ENCODE results near the gene SCAP. TPM values are rescaled to one million over a fixed set of nuclear protein-coding genes. Genes with fewer than 3 reads are reported as not detected.

The SCAP gene
- total and polyA plus RNA-seq, 2 of the 4 experiments (the other 2 are of a cell fraction): 25.3 to 34.6 TPM

GRCh38 chr3:47475029-47475569 lies 642 bp downstream of the SCAP start (continued):
- TF ChIP-seq RFX5 (IDR thresholded peaks at IDR 0.05; ENCODE audit: low read depth, low read length): no peak
- no peak for TF ChIP-seq POLR2A (IDR thresholded peaks at IDR 0.05; ENCODE audit: low read depth, low read length)

- Histone ChIP-seq H2BK120ac (ENCODE audit: low read depth, low read length) (no peak overlapping the region), H2BK5ac (ENCODE audit: low read depth, low read length, poor library complexity, severe bottlenecking) (no peak overlapping the region), H4K91ac (ENCODE audit: insufficient read depth, low read depth, low read length) (no peak overlapping the region), H4K5ac (ENCODE audit: low read depth, low read length) (no peak overlapping the region), H3K4me1 (ENCODE audit: control insufficient read depth, insufficient read depth, low read length) (peaks cover 2% of the 10 kb centered on the region; the same call in 1 of the 2 replicates), H2BK20ac (ENCODE audit: low read depth, low read length) (no peak overlapping the region), H3K18ac (ENCODE audit: low read depth, low read length) (no peak overlapping the region), H3K9ac (ENCODE audit: low read depth, low read length) (no peak overlapping the region), H3K9me1 (ENCODE audit: insufficient read depth, low read length) (peaks cover 3% of the 10 kb centered on the region; the same call in 1 of the 2 replicates), H3K23ac (ENCODE audit: low read depth, low read length) (peak overlapping the region; percentile 3; the same call in 1 of the 2 replicates), H3K14ac (replicated peaks; ENCODE audit: low read depth, low read length) (no peak overlapping the region), H3K27ac (ENCODE audit: insufficient read depth, low read length) (no peak overlapping the region), H3K4me3 (ENCODE audit: insufficient read depth, low read depth, low read length) (no peak overlapping the region), H4K8ac (ENCODE audit: low read depth in 2 of 2, low read length in 2 of 2) (no peak overlapping the region), H3K4me2 (ENCODE audit: low read depth, low read length) (no peak overlapping the region), H2AK5ac (ENCODE audit: low read depth, low read length) (no peak overlapping the region), H3K56ac (ENCODE audit: extremely low read depth, insufficient read depth, low read length) (no peak overlapping the region), H3K79me1 (ENCODE audit: low read depth in 1 of 2, low read length in 2 of 2) (peaks cover 11 to 50% of the 10 kb centered on the region in 2 experiments), H2AK9ac (replicated peaks; ENCODE audit: low read depth, low read length, poor library complexity) (no peak overlapping the region), H4K20me1 (ENCODE audit: insufficient read depth, low read length) (peaks cover 27% of the 10 kb centered on the region), H2AFZ (replicated peaks; ENCODE audit: low read length, poor library complexity) (no peak overlapping the region), H3K4ac (ENCODE audit: low read depth, low read length) (no peak overlapping the region), H3K27me3 (ENCODE audit: control insufficient read depth, insufficient read depth, low read length) (no peaks in the 10 kb centered on the region), H3K36me3 (ENCODE audit: control insufficient read depth, insufficient read depth, low read length) (no peaks in the 10 kb centered on the region), H2BK15ac (ENCODE audit: low read depth, low read length) (no peak overlapping the region), H3K9me3 (ENCODE audit: control insufficient read depth, insufficient read depth, low read length) (no peaks in the 10 kb centered on the region)
- intact Hi-C loops (cut with micrococcal nuclease) (no loop called here), in situ Hi-C loops (cut with MboI; ENCODE audit: low sequenced_read_pairs) (no loop called here), dilution Hi-C loops (cut with HindIII; ENCODE audit: low sequenced_read_pairs, unreplicated experiment) (no loop called here)
- WGBS, 2 experiments (ENCODE audit: extremely low coverage in 2 of 2, insufficient read length in 1 of 2): no CpG with 5 or more reads among the region's 3 CpGs
- no peak for TF ChIP-seq MAZ (IDR thresholded peaks at IDR 0.05; ENCODE audit: borderline replicate concordance, low read depth, low read length)
- ATAC-seq (ENCODE audit: low read depth): no peak
- ChIA-PET CTCF (no interaction called here), POLR2A (ENCODE audit: unreplicated experiment) (no interaction called here)
- DNase-seq: no peak
- BruUV-seq (replicated peaks): no TSS peak
These were observed 2.4 kb downstream of the SCAP start for GRCh38 chr3:47473391-47473790.

Measured in IMR-90 (cell line).